ENCODE results near the gene PAM. TPM values are rescaled to one million over a fixed set of nuclear protein-coding genes. Genes with fewer than 3 reads are reported as not detected.
A peak's percentile ranks its signal among the peaks of the same experiment; 100 is the strongest.

Gene PAM
- total and polyA plus RNA-seq, 12 donors, result 234 to 580 (median 397) TPM

DNA sequence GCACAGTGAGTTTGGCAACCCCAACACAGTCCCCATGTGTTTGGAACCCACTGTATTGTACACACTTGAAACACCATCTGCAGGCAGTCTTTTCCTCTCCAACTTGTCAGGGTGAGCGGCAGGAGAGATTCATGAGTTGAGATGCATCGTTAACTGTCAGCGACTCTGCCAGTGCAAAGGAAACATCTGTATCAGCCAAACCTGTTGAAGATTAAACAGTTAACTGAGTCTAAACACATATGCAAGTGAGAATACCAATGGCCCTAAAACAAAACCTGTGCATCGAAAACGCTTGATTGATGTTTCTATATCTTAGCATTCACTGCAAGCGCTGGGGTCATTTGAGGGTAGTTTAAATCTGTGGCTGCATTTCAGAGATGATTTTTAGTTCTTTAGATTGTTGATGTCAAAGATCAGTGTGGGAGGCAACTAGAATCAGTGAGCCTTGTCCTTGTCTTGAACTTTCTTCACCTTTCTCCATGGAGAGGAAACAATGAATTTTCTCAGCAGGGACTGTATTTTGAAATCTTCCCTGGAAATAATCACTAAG, 41.3 kb upstream of the PAM start:
- 41 to 63% (median 51%) methylated on average over 6 of the region's 6 CpGs for WGBS, 4 donors
- TF ChIP-seq, protein P1, sequence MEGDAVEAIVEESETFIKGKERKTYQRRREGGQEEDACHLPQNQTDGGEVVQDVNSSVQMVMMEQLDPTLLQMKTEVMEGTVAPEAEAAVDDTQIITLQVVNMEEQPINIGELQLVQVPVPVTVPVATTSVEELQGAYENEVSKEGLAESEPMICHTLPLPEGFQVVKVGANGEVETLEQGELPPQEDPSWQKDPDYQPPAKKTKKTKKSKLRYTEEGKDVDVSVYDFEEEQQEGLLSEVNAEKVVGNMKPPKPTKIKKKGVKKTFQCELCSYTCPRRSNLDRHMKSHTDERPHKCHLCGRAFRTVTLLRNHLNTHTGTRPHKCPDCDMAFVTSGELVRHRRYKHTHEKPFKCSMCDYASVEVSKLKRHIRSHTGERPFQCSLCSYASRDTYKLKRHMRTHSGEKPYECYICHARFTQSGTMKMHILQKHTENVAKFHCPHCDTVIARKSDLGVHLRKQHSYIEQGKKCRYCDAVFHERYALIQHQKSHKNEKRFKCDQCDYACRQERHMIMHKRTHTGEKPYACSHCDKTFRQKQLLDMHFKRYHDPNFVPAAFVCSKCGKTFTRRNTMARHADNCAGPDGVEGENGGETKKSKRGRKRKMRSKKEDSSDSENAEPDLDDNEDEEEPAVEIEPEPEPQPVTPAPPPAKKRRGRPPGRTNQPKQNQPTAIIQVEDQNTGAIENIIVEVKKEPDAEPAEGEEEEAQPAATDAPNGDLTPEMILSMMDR (IDR thresholded peaks at IDR 0.05), result no peak
- no peak for TF ChIP-seq POLR2A (IDR thresholded peaks at IDR 0.05)
- intact Hi-C loops (cut with DNase I), result no loop called here
- Histone ChIP-seq H3K4me1 (replicated peaks in 1 of 2) (peaks cover 0 to 8% of the 10 kb centered on the region in 2 donors), H3K36me3 (replicated peaks in 1 of 2) (no peaks in the 10 kb centered on the region), H3K4me3 (no peak overlapping the region), H3K9me3 (replicated peaks in 1 of 3) (no peaks in the 10 kb centered on the region), H3K27ac (no peak overlapping the region), H3K27me3 (no peaks in the 10 kb centered on the region)
- DNase-seq, result no peak

GRCh38 chr5:102715082-102715807, 39.9 kb upstream of the PAM start:
- Histone ChIP-seq H3K36me3 (replicated peaks in 1 of 2) (no peaks in the 10 kb centered on the region), H3K9me3 (replicated peaks in 1 of 3) (no peaks in the 10 kb centered on the region), H3K4me1 (replicated peaks in 1 of 2) (peaks cover 0 to 8% of the 10 kb centered on the region in 2 donors), H3K4me3 (no peak overlapping the region), H3K27me3 (no peaks in the 10 kb centered on the region), H3K27ac (no peak overlapping the region)
- TF ChIP-seq, protein P1 (IDR thresholded peaks at IDR 0.05), result no peak
- no peak for TF ChIP-seq POLR2A (IDR thresholded peaks at IDR 0.05)
- 49 to 56% (median 52%) methylated on average over 4 of the region's 4 CpGs for WGBS, 4 donors
- DNase-seq, result peak in 4 of 7 donors; percentile 13 to 37 (median 24)
- intact Hi-C loops (cut with DNase I), result no loop called here

GRCh38 chr5:102716017-102716416, 39.1 kb upstream of the PAM start:
- Histone ChIP-seq H3K36me3 (replicated peaks in 1 of 2) (no peaks in the 10 kb centered on the region), H3K4me3 (no peak overlapping the region), H3K27ac (no peak overlapping the region), H3K4me1 (replicated peaks in 1 of 2) (peaks cover 0 to 8% of the 10 kb centered on the region in 2 donors), H3K27me3 (no peaks in the 10 kb centered on the region), H3K9me3 (replicated peaks in 1 of 3) (no peaks in the 10 kb centered on the region)
- DNase-seq, result no peak
- 89 to 98% (median 93%) methylated on average over 5 of the region's 5 CpGs for WGBS, 4 donors
- intact Hi-C loops (cut with DNase I), result no loop called here
- TF ChIP-seq POLR2A (IDR thresholded peaks at IDR 0.05), result no peak
- TF ChIP-seq, protein P1 (IDR thresholded peaks at IDR 0.05), result no peak

GRCh38 chr5:102718819-102719218, 36.3 kb upstream of the PAM start:
- DNase-seq, result no peak
- H3K36me3 ChIP-seq (replicated peaks in 1 of 2), result no peaks in the 10 kb centered on the region
- intact Hi-C loops (cut with DNase I), result no loop called here
- H3K4me1 ChIP-seq (replicated peaks in 1 of 2), result peaks cover 0 to 8% of the 10 kb centered on the region in 2 donors
- no peak for TF ChIP-seq POLR2A (IDR thresholded peaks at IDR 0.05)
- no peaks in the 10 kb centered on the region for H3K27me3 ChIP-seq
- WGBS, 4 donors, result 54 to 72% (median 68%) methylated on average over 4 of the region's 4 CpGs
- H3K9me3 ChIP-seq (replicated peaks in 1 of 3), result no peaks in the 10 kb centered on the region
- no peak overlapping the region for H3K27ac ChIP-seq
- no peak overlapping the region for H3K4me3 ChIP-seq
